Panc1 (cell line): ENCODE results near the gene ADAM33. TPM values are rescaled to one million over a fixed set of nuclear protein-coding genes. Genes with fewer than 3 reads are reported as not detected.

Experiments used
- ATAC-seq: fragments of 200-7000 bp; cut with Tn5 transposase; 2 replicates; pipeline ENCODE4 v1.9.1; 2020; ENCODE audit warnings: mild to moderate bottlenecking, moderate library complexity
- BruUV-seq: library from RNA; stranded (reverse); fragments of 400-500 nt; replicated peaks from 2 replicates; lab custom pipeline; 2021; lab: Mats Ljungman, UMichigan
- CTCF ChIA-PET: fragments of 300-600 bp; sonication (Branson Sonifier 250); formaldehyde crosslinking; loops from one replicate; lab custom pipeline; 2022; ENCODE audit warnings: antibody characterized with exemption; lab: Charles Lee
- POLR2A ChIA-PET: fragments of 300-600 bp; sonication (Branson Sonifier 250); formaldehyde crosslinking; loops from one replicate; lab custom pipeline; 2022; ENCODE audit warnings: antibody characterized with exemption; lab: Charles Lee
- DNase-seq: peaks from one replicate; pipeline ENCODE4 v3.0.0-alpha.2; 2010; ENCODE audit warnings: low read depth, low spot score
- H3K27ac ChIP-seq: 2 replicates; pipeline ENCODE4 v1.5.1; 2011; ENCODE audit warnings: mild to moderate bottlenecking, low read length, inconsistent platforms
- H3K27me3 ChIP-seq: fragments of 200-500 bp; sonication (Bioruptor generic); 2 replicates; pipeline ENCODE4 v1.6.0; 2014; ENCODE audit warnings: low read length, inconsistent platforms; ENCODE audit not compliant: control insufficient read depth, insufficient read depth
- H3K36me3 ChIP-seq: fragments of 200-500 bp; sonication (Bioruptor generic); 2 replicates; pipeline ENCODE4 v1.5.1; 2014; ENCODE audit warnings: inconsistent platforms, mild to moderate bottlenecking, low read length, moderate library complexity; ENCODE audit not compliant: control insufficient read depth, insufficient read depth
- H3K4me1 ChIP-seq: 2 replicates; pipeline ENCODE4 v1.5.1; 2011; ENCODE audit warnings: inconsistent platforms, mild to moderate bottlenecking, low read length, moderate library complexity; ENCODE audit not compliant: control insufficient read depth, insufficient read depth
- H3K4me3 ChIP-seq, 2 experiments: 2 replicates each; pipeline ENCODE4 v1.5.1; 2011 to 2012; ENCODE audit warnings: low read depth in 2 of 2, low read length in 2 of 2, mild to moderate bottlenecking in 2 of 2, inconsistent platforms in 1 of 2, moderate library complexity in 1 of 2
- H3K9me3 ChIP-seq: fragments of 200-500 bp; sonication (Bioruptor generic); 2 replicates; pipeline ENCODE4 v1.5.1; 2014; ENCODE audit warnings: low read depth, mild to moderate bottlenecking, inconsistent platforms, low read length, moderate library complexity; ENCODE audit not compliant: control insufficient read depth, insufficient read depth
- POLR2AphosphoS5 ChIP-seq: IDR thresholded peaks from 2 replicates; pipeline ENCODE4 v1.6.1; 2012; ENCODE audit warnings: mild to moderate bottlenecking, low read depth, low read length, moderate library complexity
- SIN3A ChIP-seq: IDR thresholded peaks from 2 replicates; pipeline ENCODE4 v1.6.1; 2012; ENCODE audit warnings: low read depth, mild to moderate bottlenecking, low read length, moderate library complexity, borderline replicate concordance; ENCODE audit not compliant: insufficient read depth
- TCF7L2 ChIP-seq: IDR thresholded peaks from 2 replicates; pipeline ENCODE4 v1.6.1; 2011; ENCODE audit warnings: mild to moderate bottlenecking, low read depth, low read length, inconsistent platforms
- in situ Hi-C: cut with HindIII; loops from 2 replicates; pipeline ENCODE4 v1.10.0; 2016; ENCODE audit warnings: low sequenced_read_pairs, low pct_unique_long_range_greater_than_20kb
- intact Hi-C: fragments of 100-400 bp; cut with micrococcal nuclease; formaldehyde crosslinking; loops from one replicate; pipeline ENCODE4 v1.10.0; 2022; ENCODE audit not compliant: unreplicated experiment
- total RNA-seq: library from RNA; stranded (reverse); gene quantifications from one replicate; pipeline ENCODE4 v1.2.1, GENCODE V29; 2021; ENCODE audit not compliant: unreplicated experiment
- TF ChIP-seq, protein P1 (sequence below): fragments of 450-650 bp; IDR thresholded peaks from 2 replicates; pipeline ENCODE4 v1.5.1; 2017; ENCODE audit warnings: mild to moderate bottlenecking
- TF ChIP-seq, protein P2 (sequence below), 2 experiments: IDR thresholded peaks; 2 replicates each; pipeline ENCODE4 v1.6.1; 2011 to 2012; ENCODE audit warnings: low read depth in 2 of 2, control low read depth in 1 of 2, low read length in 1 of 2, mild to moderate bottlenecking in 1 of 2, moderate library complexity in 1 of 2; ENCODE audit not compliant: insufficient read depth in 1 of 2

The ADAM33 gene
- total RNA-seq, 1 experiment from 2014 or later, result 0.62 TPM

DNA sequence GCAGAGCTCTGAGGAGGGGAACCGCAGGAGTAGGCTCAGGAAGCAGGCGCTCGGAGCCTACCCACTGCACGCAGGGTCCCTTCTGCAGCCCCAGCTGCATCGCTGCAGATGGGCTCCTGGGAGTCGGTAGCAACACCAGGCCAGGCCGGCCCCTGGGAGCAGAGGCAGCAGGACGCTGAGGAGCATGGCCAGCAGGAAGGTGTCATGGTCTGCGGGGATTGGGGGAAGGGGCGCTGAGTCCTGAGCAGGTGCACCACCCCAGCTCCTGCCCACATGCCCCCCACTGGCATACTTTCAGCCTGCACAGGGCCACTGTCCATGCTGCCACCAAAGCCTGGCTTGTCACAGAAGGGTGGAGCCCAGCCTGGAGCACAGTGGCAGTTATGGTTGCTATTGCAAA lies 10.9 kb downstream of the ADAM33 start:
- H3K9me3 ChIP-seq, result no peaks in the 10 kb centered on the region
- ATAC-seq, result no peak
- no peak for DNase-seq
- TF ChIP-seq SIN3A, result no peak
- TF ChIP-seq, protein P1, sequence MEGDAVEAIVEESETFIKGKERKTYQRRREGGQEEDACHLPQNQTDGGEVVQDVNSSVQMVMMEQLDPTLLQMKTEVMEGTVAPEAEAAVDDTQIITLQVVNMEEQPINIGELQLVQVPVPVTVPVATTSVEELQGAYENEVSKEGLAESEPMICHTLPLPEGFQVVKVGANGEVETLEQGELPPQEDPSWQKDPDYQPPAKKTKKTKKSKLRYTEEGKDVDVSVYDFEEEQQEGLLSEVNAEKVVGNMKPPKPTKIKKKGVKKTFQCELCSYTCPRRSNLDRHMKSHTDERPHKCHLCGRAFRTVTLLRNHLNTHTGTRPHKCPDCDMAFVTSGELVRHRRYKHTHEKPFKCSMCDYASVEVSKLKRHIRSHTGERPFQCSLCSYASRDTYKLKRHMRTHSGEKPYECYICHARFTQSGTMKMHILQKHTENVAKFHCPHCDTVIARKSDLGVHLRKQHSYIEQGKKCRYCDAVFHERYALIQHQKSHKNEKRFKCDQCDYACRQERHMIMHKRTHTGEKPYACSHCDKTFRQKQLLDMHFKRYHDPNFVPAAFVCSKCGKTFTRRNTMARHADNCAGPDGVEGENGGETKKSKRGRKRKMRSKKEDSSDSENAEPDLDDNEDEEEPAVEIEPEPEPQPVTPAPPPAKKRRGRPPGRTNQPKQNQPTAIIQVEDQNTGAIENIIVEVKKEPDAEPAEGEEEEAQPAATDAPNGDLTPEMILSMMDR, result no peak
- TF ChIP-seq TCF7L2, result no peak
- TF ChIP-seq POLR2AphosphoS5, result no peak
- TF ChIP-seq, protein P2, sequence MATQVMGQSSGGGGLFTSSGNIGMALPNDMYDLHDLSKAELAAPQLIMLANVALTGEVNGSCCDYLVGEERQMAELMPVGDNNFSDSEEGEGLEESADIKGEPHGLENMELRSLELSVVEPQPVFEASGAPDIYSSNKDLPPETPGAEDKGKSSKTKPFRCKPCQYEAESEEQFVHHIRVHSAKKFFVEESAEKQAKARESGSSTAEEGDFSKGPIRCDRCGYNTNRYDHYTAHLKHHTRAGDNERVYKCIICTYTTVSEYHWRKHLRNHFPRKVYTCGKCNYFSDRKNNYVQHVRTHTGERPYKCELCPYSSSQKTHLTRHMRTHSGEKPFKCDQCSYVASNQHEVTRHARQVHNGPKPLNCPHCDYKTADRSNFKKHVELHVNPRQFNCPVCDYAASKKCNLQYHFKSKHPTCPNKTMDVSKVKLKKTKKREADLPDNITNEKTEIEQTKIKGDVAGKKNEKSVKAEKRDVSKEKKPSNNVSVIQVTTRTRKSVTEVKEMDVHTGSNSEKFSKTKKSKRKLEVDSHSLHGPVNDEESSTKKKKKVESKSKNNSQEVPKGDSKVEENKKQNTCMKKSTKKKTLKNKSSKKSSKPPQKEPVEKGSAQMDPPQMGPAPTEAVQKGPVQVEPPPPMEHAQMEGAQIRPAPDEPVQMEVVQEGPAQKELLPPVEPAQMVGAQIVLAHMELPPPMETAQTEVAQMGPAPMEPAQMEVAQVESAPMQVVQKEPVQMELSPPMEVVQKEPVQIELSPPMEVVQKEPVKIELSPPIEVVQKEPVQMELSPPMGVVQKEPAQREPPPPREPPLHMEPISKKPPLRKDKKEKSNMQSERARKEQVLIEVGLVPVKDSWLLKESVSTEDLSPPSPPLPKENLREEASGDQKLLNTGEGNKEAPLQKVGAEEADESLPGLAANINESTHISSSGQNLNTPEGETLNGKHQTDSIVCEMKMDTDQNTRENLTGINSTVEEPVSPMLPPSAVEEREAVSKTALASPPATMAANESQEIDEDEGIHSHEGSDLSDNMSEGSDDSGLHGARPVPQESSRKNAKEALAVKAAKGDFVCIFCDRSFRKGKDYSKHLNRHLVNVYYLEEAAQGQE (IDR thresholded peaks at IDR 0.05; ENCODE audit: insufficient read depth in 1 of 2, low read depth in 2 of 2, low read length in 1 of 2), result no peak
- in situ Hi-C loops (no loop called here), intact Hi-C loops (loop anchor here (10.0 kb wide), 1 partner anchor 74 kb away; no protein-coding TSS in a partner anchor)
- ChIA-PET POLR2A (no interaction called here), CTCF (interaction anchor here (0.5 to 0.7 kb wide), 2 partner anchors 108 to 353 kb away, joined by 4 read pairs; no protein-coding TSS in a partner anchor)
- no TSS peak for BruUV-seq
- H3K4me1 ChIP-seq, result no peaks in the 10 kb centered on the region; the same call in 1 of the 2 replicates
- H3K36me3 ChIP-seq, result no peaks in the 10 kb centered on the region
- no peak overlapping the region for H3K4me3 ChIP-seq
- H3K27ac ChIP-seq, result no peak overlapping the region
- peaks cover 2% of the 10 kb centered on the region; the same call in 1 of the 2 replicates for H3K27me3 ChIP-seq

DNA sequence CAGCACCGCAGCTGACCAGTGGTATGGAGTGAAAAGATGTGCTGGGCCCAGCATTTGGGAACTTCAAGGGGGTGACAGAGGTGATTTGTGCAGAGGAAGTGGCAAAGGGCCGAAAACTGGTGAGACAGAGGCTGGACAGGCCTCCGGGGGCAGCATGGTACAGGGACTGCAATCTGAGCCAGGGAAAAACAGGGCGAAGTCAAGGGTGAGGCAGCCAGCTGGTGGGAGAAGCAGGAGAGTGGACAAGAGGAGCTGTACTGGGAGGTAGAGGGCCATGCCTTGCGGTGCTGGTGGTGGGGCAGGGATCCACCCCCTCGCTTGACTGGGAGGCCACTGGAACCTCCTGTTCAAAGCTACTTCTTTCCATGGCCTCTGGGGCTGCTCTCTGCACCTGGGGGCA lies 11.3 kb downstream of the ADAM33 start:
- peak; percentile 13; the same call in 1 of the 2 replicates for ATAC-seq
- TF ChIP-seq SIN3A (no peak), TCF7L2 (no peak), POLR2AphosphoS5 (no peak)
- TF ChIP-seq, protein P1, result no peak
- TF ChIP-seq, protein P2 (IDR thresholded peaks at IDR 0.05; ENCODE audit: insufficient read depth in 1 of 2, low read depth in 2 of 2, low read length in 1 of 2), result no peak
- Histone ChIP-seq H3K4me1 (no peaks in the 10 kb centered on the region; the same call in 1 of the 2 replicates), H3K27ac (no peak overlapping the region), H3K27me3 (peaks cover 2% of the 10 kb centered on the region; the same call in 1 of the 2 replicates), H3K4me3 (no peak overlapping the region), H3K9me3 (no peaks in the 10 kb centered on the region), H3K36me3 (no peaks in the 10 kb centered on the region)
- DNase-seq, result no peak
- BruUV-seq, result no TSS peak
- ChIA-PET CTCF (interaction anchor here (0.5 to 0.7 kb wide), 2 partner anchors 107 to 353 kb away, joined by 4 read pairs; no protein-coding TSS in a partner anchor), POLR2A (no interaction called here)
- in situ Hi-C loops (no loop called here), intact Hi-C loops (loop anchor here (10.0 kb wide), 1 partner anchor 74 kb away; no protein-coding TSS in a partner anchor)
